Activated T-cell treated with anti-CD3 and anti-CD28 coated beads, Interleukin-2, amount 50 U/mL, for 1 hour (primary cell): ENCODE measurements around the gene POLQ.
"Not testable (repeated sequence)": the region's sequence is repeated elsewhere in the genome, so short reads cannot be mapped to it uniquely, and the experiment has no call there.

Experiments
- DNase-seq: peaks from one replicate; pipeline ENCODE4 v3.0.0-alpha.2; 2020

The POLQ gene

DNA sequence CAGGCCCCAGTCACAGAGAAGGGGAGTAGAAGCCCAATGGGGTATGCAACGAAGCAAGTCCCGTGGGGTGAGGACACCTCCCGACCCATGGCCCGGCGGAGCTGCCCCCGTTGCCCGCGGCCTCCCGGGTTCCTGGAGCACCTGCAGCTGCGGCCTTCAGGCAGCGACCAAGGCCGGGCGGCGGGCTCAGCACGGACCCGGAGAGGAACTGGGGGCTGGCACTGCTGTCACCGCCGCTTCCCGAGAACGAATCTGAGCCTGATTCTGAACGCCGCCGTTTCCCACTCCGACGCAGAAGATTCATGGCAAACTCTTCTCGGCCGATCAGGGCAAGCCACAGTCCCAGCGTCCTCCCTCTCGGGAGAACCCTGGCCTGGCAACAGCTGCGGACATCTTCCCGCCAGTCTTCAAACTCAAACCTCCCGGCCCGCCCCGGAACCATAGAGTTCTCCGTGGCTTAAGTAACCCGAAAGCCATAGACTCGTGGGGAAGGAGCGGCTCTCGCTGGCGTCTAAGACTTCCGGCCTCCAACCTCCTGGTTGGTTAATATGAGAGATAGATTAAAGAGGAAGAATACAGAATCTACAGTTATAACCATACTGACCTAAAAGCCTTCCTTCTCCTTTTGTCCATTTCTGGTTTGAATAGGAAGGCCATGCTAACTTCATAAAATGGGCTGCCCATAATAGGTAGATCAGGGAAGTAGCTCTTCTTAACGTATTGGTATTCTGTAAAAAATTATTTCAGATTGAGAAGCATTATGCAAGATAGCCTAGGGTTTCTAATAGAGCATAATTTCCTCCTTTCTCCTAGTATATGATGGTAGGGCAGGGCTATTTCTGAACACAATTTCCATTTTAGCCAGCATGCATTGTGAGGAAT, at the start of gene POLQ:
POLQ (minus strand) TSS at position 415 of the 882 bp plus-strand sequence; CDS start at position 304, 111 bp downstream.
- DNase-seq: peak; percentile 83

DNA sequence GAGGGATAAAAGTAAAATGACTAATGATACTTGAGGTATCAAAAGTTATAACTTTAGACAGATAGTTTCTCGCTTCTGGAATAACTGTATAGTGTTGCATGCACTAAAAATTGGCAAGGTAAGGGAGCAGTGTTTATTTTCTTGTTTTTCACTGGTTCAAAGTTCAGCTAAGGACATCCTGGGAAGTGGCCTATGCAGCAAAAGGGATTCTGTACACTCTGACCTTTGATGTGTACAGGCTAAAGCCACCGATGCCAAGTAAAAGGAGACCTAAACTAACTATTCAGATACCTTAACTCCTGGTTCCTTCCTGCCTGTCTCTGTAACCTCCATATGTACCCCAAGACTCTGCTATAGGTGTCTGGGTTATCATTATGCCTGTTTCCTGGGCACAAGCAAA, 49.1 kb upstream of the POLQ start:
- no peak for DNase-seq

DNA sequence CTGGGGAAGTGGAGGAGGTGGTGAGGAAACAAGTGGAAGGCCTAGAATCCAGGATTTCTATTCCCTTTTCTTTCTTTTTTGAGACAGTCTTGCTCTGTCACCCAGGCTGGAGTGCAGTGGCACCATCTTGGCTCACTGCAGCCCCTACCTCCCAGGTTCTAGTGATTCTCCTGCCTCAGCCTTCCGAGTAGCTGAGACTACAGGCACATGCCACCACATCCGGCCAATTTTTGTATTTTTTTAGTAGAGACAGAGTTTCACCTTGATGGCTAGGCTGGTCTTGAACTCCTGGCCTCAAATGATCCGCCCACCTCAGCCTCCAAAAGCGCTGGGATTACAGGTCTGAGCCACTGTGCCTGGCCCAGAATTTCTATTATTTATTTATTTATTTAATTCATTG, 48.0 kb upstream of the POLQ start:
- not testable (repeated sequence) for DNase-seq

DNA sequence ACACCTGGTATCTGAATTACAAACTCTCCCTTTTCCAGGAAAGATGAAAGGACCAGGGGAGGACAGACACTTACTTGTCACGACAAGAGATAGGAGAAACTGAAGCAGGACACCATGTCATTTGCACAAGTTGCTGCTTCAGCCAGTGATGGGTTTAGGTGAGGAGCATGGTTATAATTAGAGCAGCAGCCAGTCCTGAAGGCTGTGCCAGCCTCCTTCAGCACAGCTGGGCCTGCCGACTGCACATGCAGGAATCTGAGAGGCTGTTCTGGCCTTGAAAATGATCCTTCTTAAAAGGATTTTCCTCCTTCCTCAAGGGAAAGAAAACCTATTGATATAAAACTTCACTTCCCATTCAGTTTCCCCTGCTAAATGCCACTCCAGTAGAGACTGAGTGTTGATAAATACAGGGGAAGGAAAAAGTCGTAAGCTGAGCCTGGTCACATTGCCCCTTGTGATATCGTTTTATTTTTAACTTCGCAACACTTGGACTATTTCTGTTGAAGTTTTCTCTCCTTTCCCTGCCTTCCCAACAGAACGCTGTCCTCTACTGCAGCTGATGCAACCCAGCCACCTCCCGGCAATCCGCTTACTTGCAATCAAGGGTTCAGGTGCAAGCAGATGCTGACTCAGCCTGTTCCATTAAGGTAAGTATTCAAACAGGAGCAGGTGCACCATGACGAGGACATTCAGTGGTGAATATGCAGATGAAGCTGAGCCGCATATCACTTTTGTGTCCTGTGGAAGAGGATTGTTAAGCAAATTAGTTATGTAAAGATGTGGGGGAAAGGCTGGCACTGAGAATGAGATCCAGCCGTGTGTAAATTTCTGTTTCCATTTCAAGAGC, 47.3 kb upstream of the POLQ start, which contains the start of gene FBXO40:
FBXO40 (plus strand) TSS at position 524 of the 847 bp plus-strand sequence. CDS start 27,197 bp downstream, outside the sequence.
- no peak for DNase-seq

DNA sequence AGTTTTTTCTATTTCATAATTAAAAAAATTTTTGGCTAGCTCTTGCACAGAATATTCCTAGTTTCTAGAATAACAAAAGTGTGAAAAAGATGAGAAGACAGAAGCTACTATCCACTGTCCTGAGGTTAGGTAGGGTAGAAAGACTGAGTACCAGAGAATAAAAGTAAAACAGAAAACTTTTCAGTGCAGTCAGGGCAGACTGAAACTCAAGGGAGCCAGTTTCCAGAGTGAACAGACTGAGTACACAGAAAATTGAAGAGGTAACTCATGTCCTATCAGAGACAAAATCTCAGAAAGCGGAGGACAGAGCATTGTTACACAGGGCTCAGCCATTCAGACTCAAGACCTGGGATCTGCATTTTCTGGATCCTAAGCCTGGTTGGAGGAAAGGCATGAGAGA, 38.6 kb upstream of the POLQ start:
- no peak for DNase-seq

DNA sequence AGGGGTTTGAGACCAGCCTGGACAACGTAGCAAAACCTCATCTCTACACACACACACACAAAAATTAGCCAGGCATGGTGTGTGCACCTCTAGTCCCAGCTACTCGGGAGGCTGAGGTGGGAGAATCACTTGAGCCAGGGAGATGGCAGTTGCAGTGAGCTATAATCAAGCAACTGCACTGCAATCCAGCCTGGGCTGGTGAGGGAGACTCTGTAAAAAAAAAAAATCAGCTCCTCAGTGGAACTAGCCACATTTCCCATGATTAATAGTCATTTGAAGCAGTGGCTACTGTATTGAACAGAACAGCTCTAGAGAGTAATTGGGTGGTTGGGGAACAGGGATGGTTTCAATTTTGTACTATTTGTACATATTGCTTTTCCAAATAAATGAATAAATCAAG, 35.9 kb upstream of the POLQ start:
- no peak for DNase-seq

DNA sequence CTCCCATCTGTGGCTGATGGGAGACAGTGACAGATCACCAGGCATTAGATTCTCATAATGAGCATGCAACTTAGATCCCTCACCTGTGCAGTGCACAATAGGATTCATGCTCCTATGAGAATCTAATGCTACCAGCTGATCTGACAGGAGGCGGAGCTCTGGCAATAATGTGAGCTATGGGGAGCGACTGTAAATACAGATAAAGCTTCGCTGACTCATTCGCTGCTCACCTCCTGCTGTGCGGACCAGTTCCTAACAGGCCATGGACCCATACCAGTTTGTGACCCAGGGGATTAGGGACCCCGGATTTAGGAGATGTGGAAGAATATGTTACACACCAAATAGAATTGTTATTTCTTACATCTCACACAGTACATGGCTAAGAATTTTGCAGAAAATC, 28.7 kb upstream of the POLQ start:
- DNase-seq: no peak

DNA sequence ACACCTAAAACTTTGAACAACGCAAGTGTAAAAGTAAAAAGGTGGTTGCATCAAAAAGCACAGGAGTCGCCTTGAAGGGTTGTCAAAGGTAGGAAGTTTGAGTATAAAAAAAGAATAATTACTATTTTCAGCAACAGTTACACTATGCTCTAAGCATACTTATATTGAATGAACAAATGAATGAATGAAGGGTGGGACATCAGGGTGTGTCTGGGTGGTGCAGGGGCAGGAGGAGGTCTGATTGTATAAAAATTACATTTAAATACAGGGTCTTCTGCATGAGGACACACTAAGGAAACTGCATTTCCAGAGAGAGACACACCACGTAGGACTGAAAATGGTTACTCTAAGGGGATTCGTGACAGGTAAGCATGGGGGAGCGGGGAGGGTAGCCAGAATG, 21.9 kb upstream of the POLQ start, which contains the start of gene ARGFX:
ARGFX (plus strand) TSS at position 301 of the 400 bp plus-strand sequence. CDS start 2,765 bp downstream, outside the sequence.
- DNase-seq: no peak

DNA sequence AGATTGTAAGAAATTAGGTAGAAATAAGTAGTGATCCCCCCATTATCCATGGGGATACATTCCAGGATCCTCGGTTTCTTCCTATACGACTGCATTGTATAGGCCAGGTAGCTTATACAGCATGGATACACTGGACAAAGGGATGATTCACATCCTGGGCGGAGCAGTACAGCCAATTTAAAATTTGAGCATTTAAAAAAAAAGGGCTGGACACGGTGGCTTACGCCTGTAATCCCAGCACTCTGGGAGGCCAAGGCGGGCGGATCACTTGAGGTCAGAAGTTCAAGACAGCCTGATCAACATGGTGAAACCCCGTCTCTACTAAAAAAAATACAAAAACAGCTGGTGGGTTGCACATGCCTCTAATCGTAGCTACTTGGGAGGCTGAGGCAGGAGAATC, 21.0 kb upstream of the POLQ start:
- no peak for DNase-seq

DNA sequence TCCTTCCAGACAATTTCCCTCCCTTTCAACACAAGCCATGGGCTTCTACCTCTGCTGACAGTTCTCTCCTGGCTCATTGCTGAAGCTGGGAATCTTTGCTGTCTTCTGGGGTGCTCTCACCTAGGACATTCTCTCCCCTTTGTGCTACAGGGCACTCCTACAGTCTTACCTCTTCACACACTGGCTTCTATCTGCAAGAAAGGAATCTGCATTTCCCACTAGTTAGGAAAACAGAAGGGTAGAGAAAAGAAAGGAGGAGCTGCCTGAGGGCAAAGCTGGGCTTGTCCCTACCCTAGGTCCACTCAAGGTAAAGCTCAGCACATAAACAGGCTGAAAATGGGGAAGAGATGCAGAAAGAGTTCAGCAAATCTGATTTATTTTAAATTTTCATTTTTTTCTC, 16.4 kb upstream of the POLQ start:
- no peak for DNase-seq

DNA sequence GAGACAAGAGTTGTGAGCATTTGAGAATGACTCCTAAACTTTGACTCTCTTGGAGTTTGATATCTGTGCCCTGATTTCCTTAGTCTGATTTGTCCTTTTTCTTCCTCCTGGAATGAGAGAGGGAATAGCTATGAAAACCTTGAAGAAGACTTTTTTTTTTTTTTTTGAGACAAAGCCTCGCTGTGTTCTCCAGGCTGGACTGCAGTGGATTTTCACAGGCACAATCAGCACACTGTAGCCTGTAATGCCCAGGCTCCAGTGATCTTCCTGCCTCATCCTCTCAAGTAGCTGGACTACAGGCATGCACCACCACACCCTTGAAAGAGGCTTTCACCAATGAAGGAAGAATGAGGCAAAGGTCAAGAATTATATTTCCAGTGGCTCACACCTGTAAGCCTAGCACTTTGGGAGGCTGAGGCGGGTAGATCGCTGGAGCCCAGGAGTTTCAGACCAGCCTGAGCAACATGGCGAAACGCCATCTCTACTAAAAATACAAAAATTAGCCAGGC, 11.7 kb upstream of the POLQ start:
- DNase-seq: no peak

DNA sequence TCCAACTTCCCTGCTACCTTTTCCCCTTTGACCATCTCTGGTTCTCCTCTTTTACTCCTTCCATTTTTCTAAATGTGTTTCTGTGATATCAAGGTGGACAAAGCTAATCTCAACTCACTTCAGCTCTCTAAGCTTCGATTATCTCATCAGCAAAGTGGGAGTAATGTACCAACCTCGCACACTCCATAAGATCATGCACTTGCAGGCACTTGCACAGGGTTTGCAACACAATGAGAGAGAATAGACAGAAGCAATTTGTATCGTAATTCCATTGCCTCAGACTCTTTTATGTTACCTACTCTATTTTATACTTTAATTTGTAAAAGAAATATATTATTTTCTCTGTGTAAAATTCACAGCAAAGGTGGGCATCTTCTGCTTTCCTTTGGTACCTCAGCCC, 7.0 kb upstream of the POLQ start:
- DNase-seq: no peak

DNA sequence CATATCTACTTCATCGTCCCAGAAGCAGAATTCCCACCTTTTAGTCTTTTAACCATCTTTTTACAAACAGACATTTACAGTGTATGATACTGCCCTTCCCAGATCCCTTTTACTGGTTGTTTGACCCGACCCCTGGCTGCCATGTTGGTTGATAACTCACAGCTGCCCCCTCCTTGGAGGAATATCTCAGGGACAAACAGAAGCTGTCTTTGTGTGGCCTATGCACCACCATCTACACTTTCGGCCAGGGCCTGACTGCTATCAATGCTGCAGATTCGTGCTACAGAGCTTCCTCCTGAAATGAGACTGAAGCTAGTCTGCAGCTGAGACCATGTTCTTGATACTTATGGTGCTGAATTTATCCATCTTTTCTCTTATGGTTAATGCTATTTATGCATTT, 6.6 kb upstream of the POLQ start:
- no peak for DNase-seq

DNA sequence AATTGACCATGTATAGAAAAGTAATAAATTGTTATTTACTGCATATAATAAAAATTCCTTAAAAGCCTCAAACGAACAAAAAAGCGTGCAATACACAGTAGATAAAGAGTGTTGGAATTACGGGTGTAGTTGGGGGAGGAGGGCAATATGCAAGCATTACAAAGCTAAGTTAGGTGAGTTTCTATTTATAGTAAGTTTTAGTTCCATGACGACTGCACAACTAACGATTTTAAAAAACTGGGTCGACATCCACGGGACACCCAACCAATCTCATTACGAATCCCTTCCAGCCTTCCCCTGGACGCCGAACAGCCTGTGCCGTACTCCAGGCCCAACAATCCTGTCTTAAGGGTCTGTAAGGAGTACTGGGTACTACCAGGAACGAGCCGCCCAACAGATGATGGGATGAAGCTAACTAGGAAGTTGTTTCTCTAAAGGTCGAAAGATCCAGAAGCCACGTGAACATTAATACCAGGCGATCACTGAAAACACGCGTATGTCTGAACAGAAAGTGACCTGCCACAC, 677 bp downstream of the POLQ start:
- no peak for DNase-seq

DNA sequence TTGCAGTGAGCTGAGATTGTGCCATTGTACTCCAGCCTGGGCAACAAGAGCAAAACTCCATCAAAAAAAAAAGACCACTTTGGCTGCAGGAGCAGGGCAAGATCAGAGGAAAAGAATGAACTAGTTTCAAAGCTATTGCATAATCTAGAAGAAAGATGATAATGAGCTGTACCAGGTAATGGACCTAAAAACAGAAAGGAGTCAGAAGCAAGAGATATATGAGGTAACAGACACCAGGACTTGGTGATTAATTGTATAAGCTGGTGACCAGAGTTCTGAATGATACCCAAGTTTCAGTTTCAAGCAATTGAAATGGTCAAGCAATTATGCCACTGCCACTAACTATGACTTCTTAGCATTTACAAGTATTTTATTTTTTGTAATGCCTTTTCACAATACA, 2.9 kb downstream of the POLQ start:
- no peak for DNase-seq

DNA sequence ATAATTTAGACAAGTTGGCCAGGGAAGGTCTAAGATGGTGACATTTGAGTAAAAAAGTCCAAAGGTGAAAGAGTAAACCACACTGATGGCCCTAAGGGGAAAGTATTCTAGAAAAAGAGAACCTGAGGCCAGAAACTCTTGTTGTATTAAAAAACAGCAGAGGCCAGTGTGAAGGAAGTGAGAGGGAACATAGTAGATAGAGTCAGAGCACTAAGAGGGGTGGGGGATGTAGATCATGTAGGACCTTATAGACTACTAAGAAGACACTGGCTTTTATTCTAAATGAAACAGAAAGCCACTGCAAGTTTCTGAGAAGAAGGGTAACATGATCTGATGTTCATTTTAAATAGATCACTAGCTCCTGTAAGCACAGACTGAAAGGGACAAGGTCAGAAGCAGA, 14.5 kb downstream of the POLQ start:
- no peak for DNase-seq

DNA sequence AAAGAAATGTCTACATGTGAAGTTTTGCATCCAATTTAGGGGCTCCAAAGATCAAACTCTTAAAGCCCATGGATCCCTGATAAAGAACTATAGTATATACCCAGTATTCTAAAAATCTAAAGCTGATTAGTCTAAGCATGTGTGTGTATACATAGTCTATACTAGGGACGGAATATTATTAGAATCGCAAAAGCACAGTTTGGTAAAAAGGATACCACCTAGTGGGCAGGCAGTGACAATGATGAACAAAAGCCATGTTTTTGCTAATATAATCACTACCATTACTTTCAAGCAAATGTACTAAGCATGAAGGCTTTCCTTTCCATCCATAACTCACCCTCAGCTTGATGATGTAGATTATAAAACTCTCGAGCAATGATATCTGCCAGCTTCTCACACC, 16.5 kb downstream of the POLQ start:
- no peak for DNase-seq

DNA sequence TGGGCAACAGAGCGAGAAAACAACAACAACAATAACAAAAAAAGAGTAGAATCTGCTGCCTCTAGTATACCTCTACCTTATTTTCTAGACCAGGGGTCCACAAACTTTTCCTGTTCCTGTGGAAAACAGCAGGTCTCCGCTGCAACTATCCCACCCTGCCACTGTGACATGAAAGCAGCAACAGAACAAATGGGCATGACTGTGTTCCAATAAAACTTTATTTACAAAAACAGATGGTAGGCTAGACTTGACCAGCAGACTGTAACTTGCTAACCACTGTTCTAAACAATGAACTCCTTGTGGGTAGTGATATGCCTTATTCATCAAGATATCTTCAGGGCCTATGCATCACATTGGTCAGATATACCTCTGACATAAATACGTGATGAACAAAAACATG, 25.3 kb downstream of the POLQ start:
- DNase-seq: no peak

DNA sequence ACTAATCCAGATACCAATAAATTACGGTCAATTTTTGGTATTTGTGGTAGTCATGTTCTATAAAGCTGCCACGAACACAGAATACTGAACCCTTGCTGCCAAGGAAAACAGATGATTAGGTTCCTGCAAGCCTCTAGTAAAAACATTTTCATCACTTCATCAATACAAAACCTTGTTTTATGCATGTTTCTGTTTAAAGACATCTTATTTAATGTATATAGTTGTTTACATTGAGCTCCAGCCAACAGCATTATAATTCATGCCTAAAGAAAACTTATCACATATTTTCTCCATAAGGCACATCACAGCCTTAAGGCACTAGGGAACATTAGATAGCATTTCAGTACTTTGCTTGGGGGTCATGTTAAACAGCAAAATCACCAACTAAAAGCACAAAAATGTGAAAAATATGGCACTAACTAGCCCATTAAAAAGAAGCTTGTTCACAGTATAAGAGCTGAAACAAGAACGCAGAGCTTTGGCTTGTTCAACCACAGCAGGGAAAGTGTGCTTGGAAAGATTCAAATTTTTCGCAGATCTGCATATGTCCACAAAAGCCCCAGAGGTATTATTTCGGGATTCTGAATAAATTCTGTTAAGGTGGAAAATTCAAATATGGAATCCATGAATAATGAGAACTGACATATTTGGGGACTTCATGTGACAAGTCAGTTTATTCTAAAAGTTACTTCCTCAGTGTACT, 27.7 kb downstream of the POLQ start:
- DNase-seq: no peak

DNA sequence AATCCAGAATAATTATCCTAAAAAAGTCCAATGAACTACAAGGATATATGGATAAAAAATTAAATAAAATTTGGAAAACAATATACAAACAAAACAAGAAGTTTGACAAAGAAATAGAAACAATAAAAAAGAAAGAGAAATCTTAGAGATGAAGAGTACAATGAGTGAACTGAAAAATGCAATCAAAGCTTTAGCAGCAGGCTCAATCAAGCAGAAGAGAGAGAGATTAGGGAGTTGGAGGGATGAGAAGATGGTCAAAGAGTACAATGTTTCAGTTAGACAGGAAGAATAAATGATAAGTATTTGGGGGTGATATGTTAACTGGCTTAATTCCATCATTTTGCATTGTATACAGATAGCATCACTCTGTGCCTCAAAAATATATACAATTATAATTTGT, 29.9 kb downstream of the POLQ start:
- DNase-seq: no peak

DNA sequence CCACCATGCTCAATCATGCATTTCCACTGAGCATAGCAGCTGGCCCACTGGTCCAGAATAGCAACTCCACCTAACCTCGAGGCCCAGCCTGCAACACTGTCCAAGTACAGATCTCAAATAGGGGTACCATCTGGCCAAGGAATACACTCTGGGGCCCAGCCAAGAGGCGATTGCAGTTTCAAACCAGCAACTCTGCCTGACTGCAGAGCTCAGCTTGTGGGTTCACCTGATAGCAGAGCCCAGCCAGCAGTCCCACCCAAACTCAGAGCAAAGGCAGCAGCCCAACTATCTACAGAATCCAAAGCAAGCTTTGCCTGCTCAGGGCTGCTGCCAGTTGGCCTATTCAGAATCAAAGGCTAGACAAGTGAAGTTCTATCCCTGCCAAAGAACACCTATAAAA, 30.5 kb downstream of the POLQ start:
- DNase-seq: no peak

DNA sequence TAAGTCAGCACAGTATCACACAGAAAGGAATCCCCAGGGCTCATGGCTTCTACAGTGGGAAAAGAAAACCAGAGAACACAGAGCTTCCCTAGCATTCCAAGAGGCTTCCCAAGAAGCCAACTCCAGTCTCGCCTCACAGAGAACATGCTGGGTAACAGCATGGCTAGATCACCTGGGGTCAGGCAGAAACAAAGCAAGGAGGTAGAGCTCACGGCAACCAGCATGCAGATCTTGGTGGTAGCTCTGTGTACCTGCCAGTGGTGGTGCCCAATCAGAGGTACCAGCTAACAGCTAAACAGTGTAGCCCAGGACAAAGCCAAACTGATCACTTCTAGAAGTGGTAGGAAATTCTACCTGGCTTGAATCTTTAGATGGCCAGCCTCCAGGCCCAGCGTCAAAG, 31.3 kb downstream of the POLQ start:
- DNase-seq: no peak

DNA sequence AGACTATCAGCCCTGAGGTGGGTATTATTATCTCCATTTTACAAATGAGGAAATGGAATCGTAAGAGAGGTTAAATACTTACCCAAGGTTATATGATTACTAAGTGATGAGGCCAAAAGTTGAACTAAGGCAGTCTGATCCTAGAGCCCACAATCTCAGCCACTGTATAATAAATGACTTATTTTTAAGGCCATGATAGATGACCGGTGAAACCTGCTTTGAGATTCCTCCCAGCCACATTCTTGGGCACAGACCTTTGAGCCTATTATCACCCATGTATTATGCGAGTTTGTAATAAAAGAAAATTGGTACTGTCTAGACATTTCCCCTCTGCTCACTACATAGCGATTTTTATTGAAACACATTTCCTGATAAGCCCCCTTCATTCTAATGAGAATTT, 37.4 kb downstream of the POLQ start:
- no peak for DNase-seq
